T-helper 9 cell (primary cell): ENCODE data around the gene SPI1.
"Not testable (repeated sequence)": the region's sequence is repeated elsewhere in the genome, so short reads cannot be mapped to it uniquely, and the experiment has no call there.

Source experiments
- DNase-seq: peaks from one replicate; pipeline ENCODE4 v3.0.0-alpha.2; 2020

SPI1 gene

DNA sequence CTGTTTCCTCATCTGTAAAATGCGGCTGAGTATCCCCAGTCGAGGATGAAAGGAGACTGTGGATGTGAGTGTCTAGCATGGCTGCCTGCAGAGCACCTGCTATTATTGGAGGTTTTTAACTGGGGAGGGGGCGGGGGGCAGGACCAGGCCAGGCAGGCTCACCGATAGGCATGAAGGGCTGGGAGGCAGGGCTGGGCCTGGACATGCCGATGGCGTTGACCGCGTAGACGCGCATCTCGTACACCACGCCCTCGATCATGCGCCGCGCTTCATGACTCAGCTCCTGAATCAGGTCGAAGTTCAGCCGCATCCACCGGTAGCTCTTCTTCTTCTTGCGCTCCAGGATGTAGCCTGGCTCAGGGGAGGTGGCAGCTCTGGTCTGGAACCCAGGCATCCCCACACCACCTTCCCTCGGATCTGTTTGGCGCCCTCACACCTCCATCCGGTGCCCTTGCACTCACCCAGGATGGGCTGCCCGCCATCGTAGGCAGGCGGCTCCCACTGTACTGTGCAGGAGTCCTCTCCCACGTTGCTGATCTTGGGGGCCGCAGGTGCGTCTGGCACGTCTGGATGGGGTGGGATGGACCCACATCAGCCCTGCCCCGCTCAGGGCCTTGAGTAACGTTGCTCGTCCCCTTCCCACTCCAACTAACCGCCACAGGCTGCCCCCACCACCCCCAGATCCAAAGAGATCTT lies 41.0 kb downstream of the SPI1 start:
- no peak for DNase-seq

DNA sequence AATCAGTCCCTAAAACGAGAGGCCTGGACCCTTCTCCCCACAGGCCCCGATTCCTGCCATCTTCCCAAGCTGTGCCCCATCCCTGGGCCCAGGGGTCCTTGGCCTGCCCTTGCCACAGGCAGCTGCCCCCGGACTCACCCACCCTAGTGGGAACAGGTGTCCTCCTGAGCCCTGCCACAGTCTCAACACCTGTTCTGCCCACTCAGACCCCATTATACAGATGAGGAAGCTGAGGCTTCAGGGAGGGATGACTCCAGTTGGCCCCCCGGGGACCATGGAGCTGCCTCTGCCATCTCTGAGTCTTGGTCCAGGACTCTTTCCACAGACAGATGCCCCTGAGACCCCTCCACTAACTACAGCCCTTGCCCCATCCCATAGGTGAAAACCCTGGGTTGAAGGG lies 41.8 kb downstream of the SPI1 start:
- no peak for DNase-seq

DNA sequence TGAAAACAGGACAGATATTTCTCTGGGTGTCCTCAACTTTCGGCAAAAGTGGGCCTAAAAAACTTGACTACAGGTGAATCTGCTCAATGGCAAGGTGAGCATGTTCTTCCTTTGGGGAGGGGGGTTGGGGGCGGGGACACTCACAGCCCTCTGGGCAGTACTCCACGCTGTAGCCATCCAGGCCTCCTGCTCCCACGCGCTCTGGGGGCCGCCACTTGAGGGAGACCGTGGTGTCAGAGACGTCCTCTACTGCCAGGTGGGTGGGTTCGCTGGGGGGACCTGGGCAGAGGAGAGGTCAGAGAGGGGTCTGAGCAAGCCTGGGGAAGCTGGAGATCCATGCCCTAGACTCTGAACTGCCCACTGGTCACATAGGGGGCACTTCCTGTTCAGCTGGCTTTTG lies 42.6 kb downstream of the SPI1 start:
- DNase-seq: no peak

DNA sequence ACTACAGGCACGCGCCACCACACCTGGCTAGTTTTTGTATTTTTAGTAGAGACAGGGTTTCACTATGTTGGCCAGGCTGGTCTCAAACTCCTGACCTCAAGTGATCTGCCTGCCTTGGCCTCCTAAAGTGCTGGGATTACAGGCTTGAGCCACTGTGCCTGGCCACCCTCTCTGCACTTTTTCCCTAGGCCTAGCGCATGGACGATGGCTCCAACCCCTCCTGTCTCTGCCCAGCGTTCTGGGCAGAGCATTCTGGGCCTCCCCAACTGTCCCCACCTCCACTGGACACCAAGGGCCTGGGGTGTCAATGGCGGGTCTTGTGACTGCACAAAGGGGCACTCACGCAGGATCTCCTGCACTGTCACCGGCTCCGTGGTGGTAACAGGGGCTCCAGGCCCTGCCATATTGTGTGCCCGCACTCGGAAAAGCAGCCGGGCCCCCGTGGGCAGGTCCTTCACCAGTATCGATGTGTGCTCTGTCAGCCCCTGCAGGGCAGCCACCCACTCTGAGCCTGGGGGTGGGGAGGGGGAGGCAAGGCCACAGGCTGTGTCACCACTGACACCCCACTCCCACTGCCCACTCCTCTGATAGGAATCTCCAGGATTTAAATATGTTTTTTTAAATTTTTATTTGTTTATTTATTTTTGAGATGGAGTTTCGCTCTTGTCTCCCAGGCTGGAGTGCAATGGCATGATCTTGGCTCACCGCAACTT lies 43.5 kb downstream of the SPI1 start:
- DNase-seq: not testable (repeated sequence)

GRCh38 chr11:47333886-47334443 lies 44.4 kb downstream of the SPI1 start:
- DNase-seq: no peak

GRCh38 chr11:47333526-47333845 lies 44.9 kb downstream of the SPI1 start:
- DNase-seq: no peak

DNA sequence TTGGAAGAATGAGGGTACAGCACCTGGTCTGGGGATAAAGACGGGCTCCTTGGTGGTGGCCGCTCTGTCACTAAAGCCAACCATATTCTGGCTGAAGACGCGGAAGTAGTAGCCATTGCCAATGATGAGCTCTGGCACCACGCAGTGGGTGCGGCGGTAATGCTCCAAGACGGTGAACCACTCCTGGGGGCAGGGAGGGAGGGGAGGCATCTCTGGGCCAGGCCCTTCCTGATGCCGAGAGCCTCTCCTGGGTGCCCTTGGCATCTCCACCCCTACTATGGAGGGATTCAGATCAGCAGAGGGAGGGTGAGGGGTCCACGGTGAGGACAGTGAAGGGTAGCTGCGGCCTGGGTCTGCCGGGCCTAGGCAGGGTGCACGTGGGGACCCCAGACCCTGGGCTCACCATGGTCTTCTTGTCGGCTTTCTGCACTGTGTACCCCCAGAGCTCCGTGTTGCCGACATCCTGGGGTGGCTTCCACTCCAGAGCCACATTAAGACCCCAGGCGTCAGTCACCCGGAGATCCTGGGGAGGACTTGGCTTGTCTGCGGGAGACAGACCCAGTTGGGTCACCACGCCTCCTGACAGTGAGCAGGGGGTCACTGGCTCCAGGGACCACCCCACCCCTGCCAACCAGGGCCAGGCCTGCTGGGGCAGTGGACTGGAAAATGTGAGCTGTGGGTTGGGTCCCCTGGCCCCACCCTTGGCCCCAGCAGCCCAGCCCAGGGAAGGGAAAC lies 45.4 kb downstream of the SPI1 start:
- DNase-seq: no peak

- no peak for DNase-seq
Observed at GRCh38 chr11:47332303-47332711, 46.0 kb downstream of the SPI1 start.

DNA sequence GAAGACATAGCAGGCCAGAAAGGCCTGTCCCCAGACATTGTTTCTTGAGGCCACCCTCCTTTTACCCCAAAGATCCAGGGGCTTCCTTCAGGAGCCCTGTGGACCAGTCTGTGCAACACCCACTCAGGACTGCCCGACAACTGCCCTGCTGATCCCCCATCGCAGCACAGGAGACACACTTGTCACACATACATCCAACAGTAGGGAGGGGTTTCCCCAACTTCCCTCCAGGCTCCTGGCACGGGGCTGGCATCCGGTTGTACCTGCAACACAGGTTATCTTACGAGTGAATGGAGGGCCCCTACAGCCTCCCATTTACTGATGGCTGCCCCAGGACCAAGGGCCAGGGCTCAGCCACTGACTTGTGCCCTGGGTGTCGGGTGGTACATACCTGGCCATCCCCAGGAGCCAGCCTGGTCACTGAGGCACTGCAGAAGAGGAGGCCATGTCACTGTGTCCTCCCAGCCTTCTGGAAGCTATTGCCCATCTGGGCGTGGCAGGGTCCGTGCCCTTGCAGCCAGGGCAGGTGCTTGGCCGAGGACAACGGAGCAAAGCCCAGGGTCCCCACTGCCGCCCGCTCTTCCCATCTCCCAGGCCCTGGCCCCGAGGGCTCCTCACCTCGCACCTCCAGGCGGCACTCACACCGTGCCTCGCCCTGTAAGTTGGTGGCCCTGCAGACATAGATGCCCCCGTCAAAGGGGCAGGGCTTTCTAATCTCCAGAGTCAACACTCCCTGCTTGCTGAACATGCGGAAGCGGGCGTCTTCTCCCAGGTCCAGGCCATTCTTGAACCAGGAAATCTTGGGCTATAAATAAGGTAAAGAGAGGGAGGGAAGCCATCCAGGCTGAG lies 46.7 kb downstream of the SPI1 start:
- no peak for DNase-seq

- no peak for DNase-seq
Observed at GRCh38 chr11:47329987-47330931, 48.1 kb downstream of the SPI1 start.

- DNase-seq: no peak
Observed at GRCh38 chr11:47329431-47329986, 48.8 kb downstream of the SPI1 start.

DNA sequence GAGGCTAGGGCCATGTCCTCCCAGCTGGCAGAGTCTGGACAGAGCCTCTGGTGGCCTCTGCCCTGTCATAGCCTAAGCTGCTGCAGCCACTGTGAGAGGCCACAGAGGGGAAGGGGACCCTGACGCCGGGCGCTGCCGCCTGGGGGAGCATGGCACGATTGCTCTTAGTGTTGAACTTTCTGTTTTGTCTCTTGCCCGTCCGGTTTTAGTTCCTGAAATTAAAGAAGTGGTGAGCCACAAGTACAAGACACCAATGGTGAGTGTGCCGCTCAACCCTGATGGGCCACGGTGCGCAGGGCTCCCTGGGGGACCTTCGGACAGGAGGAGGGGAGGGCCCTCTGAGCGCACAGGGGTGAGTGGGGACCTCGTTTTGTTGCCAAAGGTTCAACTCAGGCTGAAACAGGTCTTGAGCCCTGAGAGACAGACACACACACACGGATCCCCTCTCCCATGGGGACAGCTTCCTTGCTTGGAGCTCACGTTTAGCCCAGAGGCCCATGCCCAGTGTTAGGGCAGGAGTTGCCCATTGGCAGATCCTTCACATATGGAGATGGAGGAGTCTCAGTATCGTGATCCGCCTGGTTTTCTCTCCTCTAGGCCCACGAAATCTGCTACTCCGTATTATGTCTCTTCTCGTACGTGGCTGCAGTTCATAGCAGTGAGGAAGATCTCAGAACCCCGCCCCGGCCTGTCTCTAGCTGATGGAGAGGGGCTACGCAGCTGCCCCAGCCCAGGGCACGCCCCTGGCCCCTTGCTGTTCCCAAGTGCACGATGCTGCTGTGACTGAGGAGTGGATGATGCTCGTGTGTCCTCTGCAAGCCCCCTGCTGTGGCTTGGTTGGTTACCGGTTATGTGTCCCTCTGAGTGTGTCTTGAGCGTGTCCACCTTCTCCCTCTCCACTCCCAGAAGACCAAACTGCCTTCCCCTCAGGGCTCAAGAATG lies 49.6 kb downstream of the SPI1 start:
- no peak for DNase-seq

DNA sequence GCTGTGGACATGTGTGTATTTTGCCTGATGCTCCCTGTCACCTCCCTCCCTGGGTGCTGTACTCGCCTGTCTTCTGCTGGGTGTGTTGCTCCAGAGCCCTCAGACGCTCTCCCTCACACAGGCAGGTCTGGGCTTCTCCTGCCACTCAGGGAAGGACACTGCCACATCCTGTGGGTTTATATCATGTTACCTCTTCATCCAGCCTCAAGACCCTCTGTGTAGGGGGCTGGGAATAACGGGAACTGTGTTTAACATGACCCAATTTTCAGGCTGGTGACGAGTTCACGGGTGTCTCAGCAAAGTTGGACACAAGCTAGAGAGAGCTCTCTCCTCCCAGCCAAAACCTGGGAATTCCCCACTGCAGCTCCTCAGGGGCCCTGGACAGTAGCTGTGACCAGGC lies 50.4 kb downstream of the SPI1 start:
- DNase-seq: no peak

- DNase-seq: no peak
Observed at GRCh38 chr11:47327025-47327424, 51.3 kb downstream of the SPI1 start.

- no peak for DNase-seq
Observed at GRCh38 chr11:47326198-47326597, 52.1 kb downstream of the SPI1 start.

GRCh38 chr11:47325271-47326041 lies 52.9 kb downstream of the SPI1 start:
- DNase-seq: no peak

GRCh38 chr11:47324520-47324919 lies 53.8 kb downstream of the SPI1 start:
- DNase-seq: no peak

DNA sequence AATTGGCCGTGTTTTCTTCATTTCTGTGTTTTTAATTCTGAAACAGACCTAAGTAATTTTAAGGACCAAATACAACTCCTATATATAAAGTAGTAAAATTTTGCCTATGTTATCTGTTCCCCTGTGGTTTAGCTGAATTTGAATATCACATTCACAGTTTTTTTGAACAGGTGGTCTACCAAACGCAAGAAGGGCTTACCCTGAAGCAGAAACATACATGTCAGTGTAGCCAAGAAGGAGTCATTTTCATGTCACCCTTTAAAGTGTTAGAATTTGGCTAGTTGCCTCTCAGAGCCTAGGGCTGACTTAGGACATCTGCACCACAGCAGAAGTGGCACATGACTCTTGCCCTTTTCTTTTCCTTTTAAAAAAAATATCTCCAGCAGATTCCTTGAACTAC lies 60.2 kb downstream of the SPI1 start:
- DNase-seq: no peak
